HG03442 (cell line): ENCODE data around the gene PMEPA1.
A peak's percentile ranks its signal among the peaks of the same experiment; 100 is the strongest.

Experiments used
- ATAC-seq: cut with Tn5 transposase; IDR thresholded peaks from one replicate; pipeline ENCODE4 v1.9.1; 2021; ENCODE audit warnings: mild to moderate bottlenecking, moderate library complexity; ENCODE audit not compliant: unreplicated experiment

Gene PMEPA1

GRCh38 chr20:57663241-57663640, 46.6 kb downstream of the PMEPA1 start:
- no peak for ATAC-seq

- ATAC-seq = no peak
Observed at GRCh38 chr20:57662456-57663240, 47.2 kb downstream of the PMEPA1 start.

GRCh38 chr20:57661746-57662455, 47.9 kb downstream of the PMEPA1 start:
- no peak for ATAC-seq

- no peak for ATAC-seq
Observed at GRCh38 chr20:57660922-57661745, 48.7 kb downstream of the PMEPA1 start.

- no peak for ATAC-seq
Observed at GRCh38 chr20:57660181-57660921, 49.5 kb downstream of the PMEPA1 start.

GRCh38 chr20:57659517-57660180, 50.2 kb downstream of the PMEPA1 start:
- no peak for ATAC-seq

- no peak for ATAC-seq
Observed at GRCh38 chr20:57658833-57659516, 50.8 kb downstream of the PMEPA1 start.

- no peak for ATAC-seq
Observed at GRCh38 chr20:57658447-57658832, 51.4 kb downstream of the PMEPA1 start.

- ATAC-seq = no peak
Observed at GRCh38 chr20:57657535-57658446, 52.0 kb downstream of the PMEPA1 start.

- ATAC-seq = no peak
Observed at GRCh38 chr20:57656821-57657534, 52.8 kb downstream of the PMEPA1 start.

GRCh38 chr20:57656252-57656820, 53.5 kb downstream of the PMEPA1 start:
- no peak for ATAC-seq

GRCh38 chr20:57655809-57656155, 54.0 kb downstream of the PMEPA1 start:
- ATAC-seq = no peak

GRCh38 chr20:57654998-57655808, 54.6 kb downstream of the PMEPA1 start:
- ATAC-seq = no peak

GRCh38 chr20:57654363-57654997, 55.3 kb downstream of the PMEPA1 start:
- peak; percentile 64 for ATAC-seq

- ATAC-seq = no peak
Observed at GRCh38 chr20:57653910-57654309, 55.9 kb downstream of the PMEPA1 start.

GRCh38 chr20:57653546-57653900, 56.3 kb downstream of the PMEPA1 start:
- ATAC-seq = no peak
